HepG2 (cell line): ENCODE measurements around the gene CKMT1A. TPM values are rescaled to one million over a fixed set of nuclear protein-coding genes. Genes with fewer than 3 reads are reported as not detected.

Experiments
- polyA plus RNA-seq, 8 experiments: library from polyadenylated mRNA; depleted of rRNA in 3 of 8; stranded (reverse) in 7 of 8; unstranded in 1 of 8; fragments of >200 nt; fragmentation: Illumina TruSeq in 4 of 8; extraction: Trizol in 4 of 8; gene quantifications; 2 replicates each; pipeline versions ENCODE4 v1.2.1 to v1.2.3, GENCODE V29; 2011 to 2016; ENCODE audit warnings: low read depth in 4 of 8, missing spikeins in 1 of 8, mixed read lengths in 1 of 8; ENCODE audit not compliant: insufficient read depth in 1 of 8
- small RNA-seq, 3 experiments: library from RNA; depleted of rRNA; stranded (forward); fragments of <200 nt; gene quantifications; one replicate each; pipeline ENCODE3, GENCODE V24; 2012; ENCODE audit warnings: low read depth in 2 of 3, low replicate concordance in 1 of 3; ENCODE audit not compliant: insufficient read length in 3 of 3, insufficient read depth in 2 of 3
- total RNA-seq, 5 experiments: library from RNA; depleted of rRNA; stranded (reverse); fragments of >200 nt; fragmentation: Illumina TruSeq; extraction: Trizol; gene quantifications; 2 replicates each; pipeline ENCODE4 v1.2.3, GENCODE V29; 2016; ENCODE audit warnings: low read depth in 1 of 5

Gene CKMT1A
- total and polyA plus RNA-seq, 2 of the 13 experiments (the other 11 are each of a cell fraction or from before 2014, with no cell fraction given), result 0.13 to 0.46 TPM

Small RNA genes within 50 kb of the gene (small RNA-seq; reads per million reads assigned to genes)
- gene PDIA3P2 (0 reads per million in 3 experiments), gene RNU6-353P (0 to 0.97 (median 0) reads per million in 3 experiments), gene RNU6-354P (0 reads per million in 3 experiments)

Other genes with a start within 250 kb of the CKMT1A start
- gene TP53BP1, start 200.7 kb upstream of the CKMT1A start, total RNA-seq (2016; rRNA removed; fragmentation: Illumina TruSeq; extraction: Trizol), result 17.4 and 26.3 TPM in 2 replicates
- gene TP53BP1, start 200.7 kb upstream of the CKMT1A start, polyA plus RNA-seq (2011; rRNA removed), result 15.9 and 17.1 TPM in 2 replicates
- gene MAP1A, start 176.3 kb upstream of the CKMT1A start, total RNA-seq (2016; rRNA removed; fragmentation: Illumina TruSeq; extraction: Trizol), result 0.06 and 0.07 TPM in 2 replicates
- gene MAP1A, start 176.3 kb upstream of the CKMT1A start, polyA plus RNA-seq (2011; rRNA removed), result under 0.01 and 0.01 TPM in 2 replicates
- gene PPIP5K1, start 103.7 kb upstream of the CKMT1A start, total RNA-seq (2016; rRNA removed; fragmentation: Illumina TruSeq; extraction: Trizol), result 8.2 and 9.9 TPM in 2 replicates
- gene PPIP5K1, start 103.7 kb upstream of the CKMT1A start, polyA plus RNA-seq (2011; rRNA removed), result 10.9 and 12.3 TPM in 2 replicates
- 0.58 and 0.73 TPM in 2 replicates for gene CKMT1B, start 99.8 kb upstream of the CKMT1A start, total RNA-seq (2016; rRNA removed; fragmentation: Illumina TruSeq; extraction: Trizol)
- 0.17 and 0.34 TPM in 2 replicates for gene CKMT1B, start 99.8 kb upstream of the CKMT1A start, polyA plus RNA-seq (2011; rRNA removed)
- 0.07 TPM in 1 of 2 replicates, not detected in the other for gene STRC, start 75.1 kb upstream of the CKMT1A start, total RNA-seq (2016; rRNA removed; fragmentation: Illumina TruSeq; extraction: Trizol)
- gene STRC, start 75.1 kb upstream of the CKMT1A start, polyA plus RNA-seq (2011; rRNA removed), result 0.21 and 0.29 TPM in 2 replicates
- gene CATSPER2, start 45.0 kb upstream of the CKMT1A start, total RNA-seq (2016; rRNA removed; fragmentation: Illumina TruSeq; extraction: Trizol), result 0.53 and 0.66 TPM in 2 replicates
- gene CATSPER2, start 45.0 kb upstream of the CKMT1A start, polyA plus RNA-seq (2011; rRNA removed), result 0.28 and 0.78 TPM in 2 replicates
- gene PDIA3, start 52.6 kb downstream of the CKMT1A start, total RNA-seq (2016; rRNA removed; fragmentation: Illumina TruSeq; extraction: Trizol), result 210 and 433 TPM in 2 replicates
- gene PDIA3, start 52.6 kb downstream of the CKMT1A start, polyA plus RNA-seq (2011; rRNA removed), result 198 and 238 TPM in 2 replicates
- 5.8 and 6.1 TPM in 2 replicates for gene ELL3, start 83.1 kb downstream of the CKMT1A start, total RNA-seq (2016; rRNA removed; fragmentation: Illumina TruSeq; extraction: Trizol)
- gene ELL3, start 83.1 kb downstream of the CKMT1A start, polyA plus RNA-seq (2011; rRNA removed), result 8.8 and 9.1 TPM in 2 replicates
- gene SERF2, start 98.5 kb downstream of the CKMT1A start, total RNA-seq (2016; rRNA removed; fragmentation: Illumina TruSeq; extraction: Trizol), result 1,257 and 1,308 TPM in 2 replicates
- 707 and 811 TPM in 2 replicates for gene SERF2, start 98.5 kb downstream of the CKMT1A start, polyA plus RNA-seq (2011; rRNA removed)
- not detected in 2 replicates for gene SERINC4, start 106.4 kb downstream of the CKMT1A start, total RNA-seq (2016; rRNA removed; fragmentation: Illumina TruSeq; extraction: Trizol)
- gene SERINC4, start 106.4 kb downstream of the CKMT1A start, polyA plus RNA-seq (2011; rRNA removed), result 0.04 TPM in 1 of 2 replicates, not detected in the other
- 9.4 and 13.5 TPM in 2 replicates for gene HYPK, start 106.7 kb downstream of the CKMT1A start, total RNA-seq (2016; rRNA removed; fragmentation: Illumina TruSeq; extraction: Trizol)
- 12.7 and 16.5 TPM in 2 replicates for gene HYPK, start 106.7 kb downstream of the CKMT1A start, polyA plus RNA-seq (2011; rRNA removed)
- 39.5 and 56.9 TPM in 2 replicates for gene MFAP1, start 130.8 kb downstream of the CKMT1A start, total RNA-seq (2016; rRNA removed; fragmentation: Illumina TruSeq; extraction: Trizol)
- 10.8 and 11.8 TPM in 2 replicates for gene MFAP1, start 130.8 kb downstream of the CKMT1A start, polyA plus RNA-seq (2011; rRNA removed)
- 9.7 and 11.1 TPM in 2 replicates for gene WDR76, start 133.1 kb downstream of the CKMT1A start, total RNA-seq (2016; rRNA removed; fragmentation: Illumina TruSeq; extraction: Trizol)
- 1.1 and 1.3 TPM in 2 replicates for gene WDR76, start 133.1 kb downstream of the CKMT1A start, polyA plus RNA-seq (2011; rRNA removed)